Liver (tissue), 3 donors: ENCODE data around the gene DOCK1.

Experiments
- EGR1 ChIP-seq, 2 donors: IDR thresholded peaks; 2 replicates each; pipeline ENCODE4 v1.6.1; 2016 to 2018; ENCODE audit warnings: antibody characterized with exemption in 2 of 2, low read depth in 2 of 2
- GABPA ChIP-seq, 2 donors: IDR thresholded peaks in 1 of 2; conservative IDR thresholded peaks in 1 of 2; 2 replicates each; pipeline ENCODE4 v1.6.1; 2016; ENCODE audit warnings: antibody characterized with exemption in 2 of 2, mild to moderate bottlenecking in 1 of 2, moderate library complexity in 1 of 2
- JUND ChIP-seq, 2 donors: IDR thresholded peaks; 2 replicates each; pipeline ENCODE4 v1.6.1; 2016; ENCODE audit warnings: antibody characterized with exemption in 2 of 2
- TAF1 ChIP-seq: conservative IDR thresholded peaks from 2 replicates; pipeline ENCODE4 v1.6.1; 2016; ENCODE audit warnings: antibody characterized with exemption, mild to moderate bottlenecking
- YY1 ChIP-seq: IDR thresholded peaks from 2 replicates; pipeline ENCODE4 v1.6.1; 2016; ENCODE audit warnings: antibody characterized with exemption, mild to moderate bottlenecking
- TF ChIP-seq, protein P1 (sequence below): fragments of 150-350 bp; IDR thresholded peaks from 2 replicates; pipeline ENCODE4 v1.5.1; 2017; ENCODE audit warnings: improper control_type of control experiment, low read depth, low read length; ENCODE audit not compliant: missing input control
- TF ChIP-seq, protein P2 (sequence below): IDR thresholded peaks from 2 replicates; pipeline ENCODE4 v1.6.1; 2016; ENCODE audit warnings: antibody characterized with exemption
- donor health status: healthy.
- donor health status: healthy.

DNA sequence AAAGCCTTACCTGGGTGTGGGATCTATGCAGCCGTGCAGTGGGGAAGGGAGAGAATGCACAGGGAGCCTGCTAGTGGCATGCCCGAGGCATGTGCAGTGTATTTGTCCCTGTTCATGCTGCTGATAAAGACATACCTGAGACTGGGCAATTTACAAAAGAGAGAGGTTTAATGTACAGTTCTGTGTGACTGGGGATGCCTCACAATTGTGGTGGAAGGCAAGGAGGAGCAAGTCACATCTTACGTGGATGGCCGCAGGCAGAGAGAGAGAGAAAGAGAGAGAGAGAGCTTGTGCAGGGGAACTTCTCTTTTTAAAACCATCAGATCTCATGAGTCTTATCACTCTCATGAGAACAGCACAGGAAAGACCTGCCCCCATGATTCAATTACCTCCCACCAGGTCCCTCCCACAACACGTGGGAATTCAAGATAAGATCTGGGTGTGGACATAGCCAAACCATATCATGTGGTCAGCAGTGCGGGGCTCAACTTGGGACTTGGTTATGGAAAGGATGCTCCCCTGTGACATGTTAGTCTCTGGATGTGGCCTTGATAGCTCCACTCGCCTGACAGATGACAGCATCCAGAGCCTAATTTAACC, 128.9 kb downstream of the DOCK1 start:
- TF ChIP-seq YY1 (no peak), TAF1 (no peak), GABPA (IDR thresholded peaks at IDR 0.05 in 1 of 2, conservative IDR thresholded peaks at IDR 0.05 in 1 of 2) (no peak), JUND (IDR thresholded peaks at IDR 0.05) (no peak), EGR1 (IDR thresholded peaks at IDR 0.05; ENCODE audit: low read depth in 2 of 2) (no peak)
- TF ChIP-seq, protein P1, sequence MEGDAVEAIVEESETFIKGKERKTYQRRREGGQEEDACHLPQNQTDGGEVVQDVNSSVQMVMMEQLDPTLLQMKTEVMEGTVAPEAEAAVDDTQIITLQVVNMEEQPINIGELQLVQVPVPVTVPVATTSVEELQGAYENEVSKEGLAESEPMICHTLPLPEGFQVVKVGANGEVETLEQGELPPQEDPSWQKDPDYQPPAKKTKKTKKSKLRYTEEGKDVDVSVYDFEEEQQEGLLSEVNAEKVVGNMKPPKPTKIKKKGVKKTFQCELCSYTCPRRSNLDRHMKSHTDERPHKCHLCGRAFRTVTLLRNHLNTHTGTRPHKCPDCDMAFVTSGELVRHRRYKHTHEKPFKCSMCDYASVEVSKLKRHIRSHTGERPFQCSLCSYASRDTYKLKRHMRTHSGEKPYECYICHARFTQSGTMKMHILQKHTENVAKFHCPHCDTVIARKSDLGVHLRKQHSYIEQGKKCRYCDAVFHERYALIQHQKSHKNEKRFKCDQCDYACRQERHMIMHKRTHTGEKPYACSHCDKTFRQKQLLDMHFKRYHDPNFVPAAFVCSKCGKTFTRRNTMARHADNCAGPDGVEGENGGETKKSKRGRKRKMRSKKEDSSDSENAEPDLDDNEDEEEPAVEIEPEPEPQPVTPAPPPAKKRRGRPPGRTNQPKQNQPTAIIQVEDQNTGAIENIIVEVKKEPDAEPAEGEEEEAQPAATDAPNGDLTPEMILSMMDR = no peak
- TF ChIP-seq, protein P2, sequence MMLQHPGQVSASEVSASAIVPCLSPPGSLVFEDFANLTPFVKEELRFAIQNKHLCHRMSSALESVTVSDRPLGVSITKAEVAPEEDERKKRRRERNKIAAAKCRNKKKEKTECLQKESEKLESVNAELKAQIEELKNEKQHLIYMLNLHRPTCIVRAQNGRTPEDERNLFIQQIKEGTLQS = no peak
